Kasumi-1 (cell line): Measurements from ENCODE around the gene KATNB1.
"Not testable (repeated sequence)": the region's sequence is repeated elsewhere in the genome, so short reads cannot be mapped to it uniquely, and the experiment has no call there.

Source experiments
- DNase-seq, 2 experiments: peaks; one replicate each; lab custom pipeline; 2025; lab: John Stamatoyannopoulos, UW

KATNB1 gene

DNA sequence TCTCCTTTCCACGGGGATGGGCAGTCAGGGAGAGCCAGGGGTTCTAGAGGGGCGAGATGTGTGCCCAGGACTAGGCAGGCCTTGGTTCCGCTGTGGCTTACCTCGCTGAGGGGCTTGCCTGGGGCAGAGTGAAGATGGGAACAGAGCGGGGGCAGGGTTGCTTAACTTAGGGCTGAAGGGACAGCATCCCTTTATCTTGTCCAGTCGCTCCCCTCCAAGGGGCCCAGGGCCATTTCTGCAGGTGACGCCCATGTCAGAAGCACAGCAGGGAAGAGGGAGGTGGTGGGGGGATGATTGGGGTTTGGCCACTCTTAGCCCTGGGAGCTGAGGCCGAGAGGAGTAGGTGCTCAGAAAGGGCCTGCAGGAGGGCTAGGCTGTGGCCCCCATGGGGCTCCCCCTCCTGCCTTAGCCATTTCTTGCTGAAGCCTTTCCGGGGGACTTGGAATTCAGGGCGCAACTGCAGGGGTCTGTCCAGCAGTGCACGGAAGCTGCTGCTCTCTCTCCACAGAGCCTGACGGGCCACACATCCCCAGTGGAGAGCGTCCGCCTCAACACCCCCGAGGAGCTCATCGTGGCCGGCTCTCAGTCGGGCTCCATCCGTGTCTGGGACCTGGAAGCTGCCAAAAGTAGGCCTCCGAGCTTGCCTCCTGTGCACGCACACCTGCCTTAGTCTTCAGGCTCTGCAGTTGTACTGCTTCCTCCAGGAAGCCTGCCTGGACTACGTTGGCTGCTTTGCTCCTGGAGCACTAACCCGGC, 8.5 kb downstream of the KATNB1 start:
- no peak for DNase-seq

- DNase-seq: no peak
Observed at GRCh38 chr16:57744642-57744903, 9.0 kb downstream of the KATNB1 start.

GRCh38 chr16:57745768-57746167, 10.2 kb downstream of the KATNB1 start:
- DNase-seq: no peak

DNA sequence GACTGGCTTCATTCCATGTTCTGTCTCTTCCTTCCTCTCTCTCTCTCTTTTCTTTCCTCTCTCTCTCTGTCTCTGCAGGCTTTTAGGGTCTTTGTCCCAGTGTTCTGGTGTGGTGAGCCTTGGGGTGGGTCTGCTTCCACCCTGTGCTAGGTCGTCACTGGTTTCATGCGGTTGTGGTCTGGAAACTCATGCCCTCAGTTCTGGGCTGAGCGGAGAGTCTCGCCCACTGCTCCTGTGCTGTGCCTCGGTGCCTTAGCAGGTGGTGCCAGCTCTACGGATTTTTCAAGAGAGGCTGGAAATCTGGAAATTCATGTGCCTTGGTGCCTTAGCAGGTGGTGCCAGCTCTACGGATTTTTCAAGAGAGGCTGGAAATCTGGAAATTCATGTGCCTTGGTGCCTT, 10.7 kb downstream of the KATNB1 start:
- not testable (repeated sequence) for DNase-seq

GRCh38 chr16:57747091-57747490, 11.5 kb downstream of the KATNB1 start:
- no peak for DNase-seq

- DNase-seq: no peak
Observed at GRCh38 chr16:57747496-57747895, 11.9 kb downstream of the KATNB1 start.

DNA sequence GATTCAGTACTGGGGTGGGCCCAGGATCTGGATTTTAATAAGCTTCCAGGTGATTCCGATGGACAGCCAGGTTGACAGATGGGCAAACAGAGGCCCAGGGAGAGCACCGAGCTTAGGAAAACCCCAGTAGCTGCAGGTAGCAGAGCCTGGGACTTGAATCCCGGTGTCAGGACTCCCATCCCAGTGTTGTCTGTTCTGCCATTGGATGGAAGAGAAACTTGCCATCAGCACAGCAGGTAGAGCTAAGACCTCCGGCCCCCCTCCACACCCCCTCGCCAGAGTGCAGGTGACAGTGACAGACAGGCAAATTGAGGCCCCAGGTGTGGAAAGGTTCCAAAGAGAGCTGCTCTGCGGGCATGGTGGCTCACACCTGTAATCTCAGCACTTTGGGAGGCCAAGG, 12.4 kb downstream of the KATNB1 start:
- DNase-seq: no peak

- no peak for DNase-seq
Observed at GRCh38 chr16:57748596-57748995, 13.0 kb downstream of the KATNB1 start.

DNA sequence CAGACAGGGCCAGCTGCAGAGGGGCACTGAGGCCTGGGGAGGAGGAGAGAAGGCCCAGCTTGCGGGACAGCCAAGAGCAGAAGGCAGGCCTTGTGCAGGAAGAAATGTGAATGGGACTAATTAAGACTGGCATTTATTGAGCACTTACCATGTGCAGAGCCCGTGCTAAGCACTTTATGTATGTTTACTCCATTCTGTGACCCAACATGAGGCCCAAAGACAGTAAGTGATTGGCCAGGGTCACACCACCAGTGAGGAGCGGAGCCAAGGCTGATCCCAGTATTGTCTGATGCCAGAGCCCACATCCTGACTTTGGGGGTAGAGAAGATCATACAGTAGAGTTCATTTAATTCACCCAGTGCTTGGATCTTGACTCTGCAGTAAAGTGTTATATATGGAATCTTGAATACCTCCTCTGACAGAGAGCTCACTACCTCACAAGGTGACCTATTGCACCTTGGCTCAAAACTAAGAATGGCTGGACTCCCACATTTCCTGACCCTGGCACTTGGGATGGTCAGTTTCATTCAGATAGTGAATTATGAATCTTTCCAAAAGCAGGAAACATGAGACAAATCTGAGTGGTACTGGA, 13.6 kb downstream of the KATNB1 start:
- no peak for DNase-seq

DNA sequence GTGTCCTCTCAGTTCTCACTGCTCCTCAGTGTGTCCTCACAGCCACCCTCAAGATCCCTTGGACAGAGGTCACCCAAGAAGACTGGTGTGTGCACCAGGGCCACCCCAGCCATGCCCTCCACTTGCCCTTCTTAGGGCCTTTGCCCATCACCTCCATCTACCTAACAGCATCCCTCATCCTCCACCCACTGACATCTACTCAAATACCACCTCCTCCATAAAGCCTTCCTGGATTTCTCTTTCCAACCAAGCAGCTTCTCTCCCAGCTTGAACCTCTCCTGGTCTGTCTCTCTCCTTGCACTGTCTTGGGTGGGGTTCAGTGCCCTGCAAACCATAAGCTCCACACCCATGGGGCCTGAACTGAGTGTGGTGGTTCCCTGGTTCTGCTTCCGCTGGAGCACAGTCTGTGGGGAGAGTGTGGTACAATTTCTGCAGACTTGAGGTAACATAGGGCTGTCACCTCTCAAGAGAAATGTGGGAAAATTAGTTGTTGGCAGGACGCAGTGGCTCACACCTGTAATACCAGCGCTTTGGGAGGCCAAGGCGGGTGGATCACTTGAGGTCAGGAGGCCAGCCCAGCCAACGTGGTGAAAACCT, 14.4 kb downstream of the KATNB1 start:
- no peak for DNase-seq

DNA sequence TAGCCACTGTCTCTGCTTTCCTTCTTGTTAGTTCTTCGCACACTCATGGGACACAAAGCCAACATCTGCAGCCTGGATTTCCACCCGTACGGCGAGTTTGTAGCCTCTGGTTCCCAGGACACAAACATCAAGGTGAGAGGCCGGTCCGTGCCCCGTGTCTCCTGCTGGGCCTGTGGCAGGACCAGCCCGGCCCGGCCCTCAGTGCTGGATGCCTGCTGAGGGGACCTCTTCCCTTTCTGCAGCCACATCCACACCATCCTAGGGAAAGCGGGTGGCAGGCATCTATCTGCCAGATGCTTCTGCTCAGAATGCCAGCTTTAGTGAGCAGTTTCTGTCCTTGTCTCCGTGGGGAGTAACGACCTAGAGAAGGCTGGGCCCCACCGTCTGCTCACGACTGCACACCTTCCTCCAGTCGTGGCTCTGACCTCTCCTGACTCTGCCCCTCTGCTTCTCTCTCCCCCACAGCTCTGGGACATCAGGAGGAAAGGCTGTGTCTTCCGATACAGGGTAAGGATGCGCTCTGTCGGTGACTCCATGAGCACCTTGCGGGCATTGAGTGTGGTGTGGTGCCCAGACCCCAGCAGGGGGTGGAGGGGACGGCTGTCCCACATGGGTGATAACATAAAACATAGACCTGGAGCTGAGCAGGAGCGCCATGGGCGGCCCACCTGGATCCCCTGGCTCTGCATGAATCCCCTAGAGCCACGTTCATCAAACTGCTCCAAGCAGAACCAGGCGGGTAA, 15.4 kb downstream of the KATNB1 start:
- no peak for DNase-seq

GRCh38 chr16:57751539-57752202, 16.1 kb downstream of the KATNB1 start:
- no peak for DNase-seq

DNA sequence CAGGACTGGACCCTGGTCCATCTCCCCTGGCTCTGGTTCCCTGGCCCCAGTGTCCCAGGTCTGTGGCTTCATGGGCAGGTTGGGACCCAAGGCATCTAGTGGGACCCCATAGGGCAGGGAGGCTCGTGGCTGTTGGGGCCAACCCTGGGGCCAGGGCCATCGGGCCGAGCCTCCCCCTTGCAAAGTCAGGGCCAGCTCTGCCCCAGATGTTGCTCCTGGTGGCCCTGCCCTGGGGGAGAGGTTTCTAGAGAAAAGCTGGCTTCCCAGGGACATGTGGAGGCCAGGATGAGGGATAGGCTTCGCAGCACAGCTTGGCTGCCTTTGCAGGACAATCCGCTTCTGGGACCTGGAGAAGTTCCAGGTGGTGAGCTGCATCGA, 16.6 kb downstream of the KATNB1 start:
- no peak for DNase-seq

DNA sequence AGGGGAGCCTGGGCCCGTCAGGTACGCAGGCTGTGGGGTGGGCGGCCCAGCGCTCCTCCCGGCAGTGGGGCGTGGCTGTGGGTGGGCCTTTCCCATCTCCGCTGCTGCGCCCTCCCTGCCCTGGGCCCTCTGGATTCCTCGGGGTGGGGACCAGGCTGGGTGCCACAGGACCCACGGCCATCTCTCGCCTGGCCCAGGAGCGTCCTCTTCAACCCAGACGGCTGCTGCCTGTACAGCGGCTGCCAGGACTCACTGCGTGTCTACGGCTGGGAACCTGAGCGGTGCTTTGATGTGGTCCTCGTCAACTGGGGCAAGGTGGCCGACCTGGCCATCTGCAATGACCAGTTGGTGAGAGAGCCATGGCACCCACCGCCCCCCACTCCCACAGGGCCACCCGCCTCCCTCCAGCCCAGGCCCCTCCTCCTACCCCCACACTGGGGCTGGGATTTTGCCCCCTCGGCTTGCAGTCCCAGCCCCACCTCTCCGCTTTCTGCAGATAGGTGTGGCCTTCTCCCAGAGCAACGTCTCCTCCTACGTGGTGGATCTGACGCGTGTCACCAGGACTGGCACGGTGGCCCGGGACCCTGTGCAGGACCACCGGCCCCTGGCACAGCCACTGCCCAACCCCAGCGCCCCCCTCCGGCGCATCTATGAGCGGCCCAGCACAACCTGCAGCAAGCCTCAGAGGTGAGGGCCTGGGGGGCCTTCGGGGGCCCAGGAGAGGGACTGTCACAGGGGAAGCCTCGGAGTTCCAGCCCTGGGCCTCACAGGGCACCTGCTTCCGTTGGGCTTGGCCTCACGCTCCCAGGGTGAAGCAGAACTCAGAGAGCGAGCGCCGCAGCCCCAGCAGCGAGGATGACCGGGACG, 17.2 kb downstream of the KATNB1 start:
- no peak for DNase-seq

- no peak for DNase-seq
Observed at GRCh38 chr16:57753448-57754353, 18.1 kb downstream of the KATNB1 start.

DNA sequence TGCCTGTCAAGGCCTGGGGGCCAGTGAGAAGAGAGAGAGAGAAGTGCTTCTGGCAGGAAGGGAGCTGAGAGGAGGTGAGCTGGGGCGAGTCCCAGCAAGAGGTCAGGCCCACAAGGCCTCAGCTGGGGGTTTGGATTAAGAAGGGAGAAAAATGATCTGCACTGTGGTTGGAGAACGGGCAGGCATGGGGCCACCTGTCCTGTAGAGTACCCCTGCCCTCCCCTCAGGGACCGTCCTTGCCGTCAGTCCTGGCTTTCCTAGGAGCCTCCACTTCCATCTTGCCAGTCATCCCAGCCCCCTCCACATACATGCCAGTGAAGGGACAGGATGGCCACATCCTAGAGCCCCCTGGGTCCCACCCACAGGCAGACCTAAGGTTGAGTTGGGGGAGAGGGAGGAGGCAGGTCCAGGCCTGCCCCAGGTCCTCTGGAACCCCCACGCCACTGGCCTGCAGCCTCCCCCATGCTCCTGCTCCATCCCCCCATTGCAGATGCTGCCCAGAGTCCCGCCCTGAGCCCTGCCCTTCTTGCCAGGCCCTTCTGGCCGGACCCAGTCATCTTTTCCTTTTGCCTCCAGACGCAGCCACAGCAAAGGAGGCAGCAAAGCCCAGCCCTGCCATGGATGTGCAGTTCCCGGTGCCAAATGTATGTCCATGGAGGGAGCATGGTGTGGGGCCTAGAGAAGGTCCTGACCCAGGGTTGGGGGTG, 18.9 kb downstream of the KATNB1 start:
- no peak for DNase-seq

- DNase-seq: no peak
Observed at GRCh38 chr16:57755061-57755684, 19.6 kb downstream of the KATNB1 start.

DNA sequence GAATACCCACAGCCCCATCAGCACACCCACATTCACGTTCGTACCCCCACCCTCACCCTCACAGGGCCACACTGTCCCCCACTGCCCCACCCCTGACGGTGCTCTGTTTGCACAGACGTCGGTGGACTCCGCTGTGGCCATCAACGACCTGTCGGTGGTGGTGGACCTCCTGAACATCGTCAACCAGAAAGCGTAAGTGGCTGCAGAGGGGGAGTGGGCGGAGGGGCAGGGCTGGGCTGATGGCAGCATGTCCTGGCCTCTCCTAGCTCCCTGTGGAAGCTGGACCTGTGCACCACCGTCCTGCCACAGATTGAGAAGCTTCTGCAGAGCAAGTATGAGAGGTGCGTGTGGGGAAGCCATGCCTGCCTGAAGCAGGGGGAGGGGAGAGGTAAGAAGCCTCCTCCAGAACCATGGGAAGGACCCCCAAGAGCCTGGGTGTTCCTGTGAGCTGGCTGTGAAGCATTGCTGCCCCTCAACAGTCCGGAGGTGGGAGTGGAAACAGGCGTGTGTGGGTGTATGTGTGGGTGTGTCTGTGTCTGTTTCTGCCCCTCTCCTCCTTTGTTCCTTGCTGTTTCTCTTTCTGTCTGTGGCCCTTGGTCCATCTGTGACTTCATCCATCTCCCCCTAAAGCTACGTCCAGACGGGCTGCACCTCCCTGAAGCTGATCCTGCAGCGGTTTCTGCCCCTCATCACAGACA, 20.3 kb downstream of the KATNB1 start:
- DNase-seq: no peak
